Tibial nerve (tissue), 4 donors: ENCODE data around the gene BRD7. TPM values are rescaled to one million over a fixed set of nuclear protein-coding genes. Genes with fewer than 3 reads are reported as not detected.

Source experiments
- DNase-seq, 2 donors: peaks; one replicate each; pipeline ENCODE4 v3.0.0-alpha.2; 2019; ENCODE audit warnings: low spot score in 2 of 2
- H3K27ac ChIP-seq, 4 donors: fragments of 200-600 bp; sonication (generic) in 3 of 4; one replicate each; pipeline ENCODE4 v1.5.1; 2017 to 2019; ENCODE audit warnings: mild to moderate bottlenecking in 1 of 4
- H3K27me3 ChIP-seq, 2 donors: fragments of 200-600 bp; sonication (generic) in 1 of 2; one replicate each; pipeline versions ENCODE4 v1.5.1 to v1.6.0; 2017 to 2019
- H3K36me3 ChIP-seq, 3 donors: fragments of 200-600 bp; sonication (generic); one replicate each; pipeline ENCODE4 v1.5.1; 2018 to 2019
- H3K4me1 ChIP-seq, 4 donors: fragments of 200-600 bp; sonication (generic) in 3 of 4; one replicate each; pipeline ENCODE4 v1.5.1; 2017 to 2019
- H3K4me3 ChIP-seq, 4 donors: fragments of 200-600 bp; sonication (generic) in 3 of 4; one replicate each; pipeline ENCODE4 v1.5.1; 2017 to 2019; ENCODE audit warnings: mild to moderate bottlenecking in 1 of 4, moderate library complexity in 1 of 4
- H3K9me3 ChIP-seq, 4 donors: fragments of 200-600 bp; sonication (generic) in 3 of 4; one replicate each; pipeline ENCODE4 v1.5.1; 2017 to 2019
- EP300 ChIP-seq, 2 donors: sonication (generic); formaldehyde crosslinking; IDR thresholded peaks; one replicate each; pipeline ENCODE4 v1.6.1; 2017; ENCODE audit warnings: antibody characterized with exemption in 2 of 2, mild to moderate bottlenecking in 1 of 2
- POLR2A ChIP-seq, 2 donors: fragments of 450-650 bp; IDR thresholded peaks; one replicate each; pipeline ENCODE4 v1.6.1; 2017; ENCODE audit warnings: antibody characterized with exemption in 2 of 2, mild to moderate bottlenecking in 2 of 2, moderate library complexity in 2 of 2
- WGBS, 2 donors: methylation state at CpG; one replicate each; pipeline ENCODE4 v1.1.5; 2018; 5-methylcytosine and 5-hydroxymethylcytosine counted together
- total RNA-seq, 4 donors: library from RNA; depleted of rRNA; stranded (reverse); fragments of >200 nt; gene quantifications; one replicate each; pipeline ENCODE4 v1.1.0, GENCODE V29; 2016
- TF ChIP-seq, protein P1 (sequence below), 5 experiments: fragments of 200-600 bp in 3 of 5; fragments of 450-650 bp in 2 of 5; sonication (generic) in 3 of 5; IDR thresholded peaks; one replicate each; pipeline ENCODE4 v1.5.1; 2016 to 2019; ENCODE audit warnings: antibody characterized with exemption in 5 of 5, mild to moderate bottlenecking in 3 of 5, moderate library complexity in 2 of 5

The BRD7 gene
- total RNA-seq, 4 donors from 2014 or later, result 35.4 to 55.7 (median 41.6) TPM

GRCh38 chr16:50316848-50317630 is 51.7 kb downstream of the BRD7 start:
- H3K27me3 ChIP-seq, result no peaks in the 10 kb centered on the region
- no peak overlapping the region for H3K27ac ChIP-seq
- H3K9me3 ChIP-seq, result no peaks in the 10 kb centered on the region
- TF ChIP-seq EP300 (IDR thresholded peaks at IDR 0.05), result no peak
- no peak for TF ChIP-seq POLR2A (IDR thresholded peaks at IDR 0.05)
- TF ChIP-seq, protein P1, sequence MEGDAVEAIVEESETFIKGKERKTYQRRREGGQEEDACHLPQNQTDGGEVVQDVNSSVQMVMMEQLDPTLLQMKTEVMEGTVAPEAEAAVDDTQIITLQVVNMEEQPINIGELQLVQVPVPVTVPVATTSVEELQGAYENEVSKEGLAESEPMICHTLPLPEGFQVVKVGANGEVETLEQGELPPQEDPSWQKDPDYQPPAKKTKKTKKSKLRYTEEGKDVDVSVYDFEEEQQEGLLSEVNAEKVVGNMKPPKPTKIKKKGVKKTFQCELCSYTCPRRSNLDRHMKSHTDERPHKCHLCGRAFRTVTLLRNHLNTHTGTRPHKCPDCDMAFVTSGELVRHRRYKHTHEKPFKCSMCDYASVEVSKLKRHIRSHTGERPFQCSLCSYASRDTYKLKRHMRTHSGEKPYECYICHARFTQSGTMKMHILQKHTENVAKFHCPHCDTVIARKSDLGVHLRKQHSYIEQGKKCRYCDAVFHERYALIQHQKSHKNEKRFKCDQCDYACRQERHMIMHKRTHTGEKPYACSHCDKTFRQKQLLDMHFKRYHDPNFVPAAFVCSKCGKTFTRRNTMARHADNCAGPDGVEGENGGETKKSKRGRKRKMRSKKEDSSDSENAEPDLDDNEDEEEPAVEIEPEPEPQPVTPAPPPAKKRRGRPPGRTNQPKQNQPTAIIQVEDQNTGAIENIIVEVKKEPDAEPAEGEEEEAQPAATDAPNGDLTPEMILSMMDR (IDR thresholded peaks at IDR 0.05), result no peak
- no peak overlapping the region for H3K4me3 ChIP-seq
- H3K36me3 ChIP-seq, result peaks cover 0 to 97% (median 13%) of the 10 kb centered on the region in 3 donors
- DNase-seq, result no peak
- 77 to 79% methylated on average over 10 of the region's 10 CpGs for WGBS, 2 donors
- peaks cover 0 to 28% (median 0%) of the 10 kb centered on the region in 4 donors for H3K4me1 ChIP-seq

GRCh38 chr16:50316102-50316847 is 52.5 kb downstream of the BRD7 start:
- Histone ChIP-seq H3K36me3 (peaks cover 0 to 93% (median 8%) of the 10 kb centered on the region in 3 donors), H3K4me3 (no peak overlapping the region)
- 84 to 85% methylated on average over 12 of the region's 12 CpGs for WGBS, 2 donors

DNA sequence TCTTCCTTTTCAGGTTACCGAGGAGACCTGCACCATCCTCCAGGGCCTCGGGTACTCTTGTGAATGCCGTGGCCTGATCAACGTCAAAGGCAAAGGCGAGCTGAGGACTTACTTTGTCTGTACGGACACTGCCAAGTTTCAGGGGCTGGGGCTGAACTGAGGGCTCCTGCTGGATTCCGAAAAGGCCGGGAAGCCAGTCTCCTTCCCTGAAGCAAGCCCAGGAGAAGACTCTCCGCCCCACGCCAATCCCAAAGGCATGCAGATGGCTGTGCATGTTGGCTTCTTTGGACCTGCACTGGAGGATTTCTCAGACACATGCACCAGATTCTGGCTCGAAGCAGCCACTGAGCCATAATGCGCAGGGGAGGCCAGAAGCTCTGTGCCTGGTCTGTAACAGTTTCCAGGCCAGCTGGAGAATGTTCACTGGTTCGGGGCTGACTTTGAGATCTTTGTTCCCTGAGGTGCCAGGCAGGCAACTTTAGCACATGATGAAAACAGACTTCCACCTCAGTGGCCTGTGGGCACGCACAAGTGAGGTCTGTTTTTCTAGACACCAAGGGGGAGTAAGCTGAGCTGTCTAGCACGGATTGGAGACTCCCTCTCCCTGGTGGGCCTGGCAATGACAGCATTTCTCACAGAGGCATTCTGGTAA is 53.3 kb downstream of the BRD7 start:
- 73 to 77% methylated on average over 14 to 15 of the region's 15 CpGs for WGBS, 2 donors
- DNase-seq, result no peak
- Histone ChIP-seq H3K9me3 (no peaks in the 10 kb centered on the region), H3K27ac (peak overlapping the region in 1 of 4 donors; percentile 51), H3K36me3 (peaks cover 0 to 85% (median 8%) of the 10 kb centered on the region in 3 donors), H3K4me3 (no peak overlapping the region), H3K27me3 (no peaks in the 10 kb centered on the region), H3K4me1 (peaks cover 0 to 28% (median 0%) of the 10 kb centered on the region in 4 donors)
- TF ChIP-seq EP300 (IDR thresholded peaks at IDR 0.05) (no peak), POLR2A (IDR thresholded peaks at IDR 0.05) (no peak)
- TF ChIP-seq, protein P1 (IDR thresholded peaks at IDR 0.05), result no peak

More at GRCh38 chr16:50316102-50316847, 52.5 kb downstream of the BRD7 start:
- Histone ChIP-seq H3K9me3 (no peaks in the 10 kb centered on the region), H3K4me1 (peaks cover 0 to 28% (median 0%) of the 10 kb centered on the region in 4 donors), H3K27me3 (no peaks in the 10 kb centered on the region), H3K27ac (no peak overlapping the region)
- TF ChIP-seq EP300 (IDR thresholded peaks at IDR 0.05) (no peak), POLR2A (IDR thresholded peaks at IDR 0.05) (no peak)
- TF ChIP-seq, protein P1 (IDR thresholded peaks at IDR 0.05), result no peak
- DNase-seq, result no peak

GRCh38 chr16:50314665-50315064 is 54.1 kb downstream of the BRD7 start:
- no peak overlapping the region for H3K4me3 ChIP-seq
- no peaks in the 10 kb centered on the region for H3K27me3 ChIP-seq
- TF ChIP-seq POLR2A (IDR thresholded peaks at IDR 0.05), result no peak
- no peak for TF ChIP-seq EP300 (IDR thresholded peaks at IDR 0.05)
- TF ChIP-seq, protein P1 (IDR thresholded peaks at IDR 0.05), result no peak
- peaks cover 0 to 30% (median 0%) of the 10 kb centered on the region in 4 donors for H3K4me1 ChIP-seq
- WGBS, 2 donors, result 59 to 63% methylated on average over 8 of the region's 8 CpGs
- H3K9me3 ChIP-seq, result no peaks in the 10 kb centered on the region
- H3K27ac ChIP-seq, result peak overlapping the region in 2 of 4 donors; percentile 36 to 51
- no peak for DNase-seq
- H3K36me3 ChIP-seq, result peaks cover 0 to 77% (median 8%) of the 10 kb centered on the region in 3 donors
